Panc1 (cell line): ENCODE measurements around the gene CDKAL1. TPM values are rescaled to one million over a fixed set of nuclear protein-coding genes. Genes with fewer than 3 reads are reported as not detected.

ENCODE experiments used
- ATAC-seq: fragments of 200-7000 bp; cut with Tn5 transposase; 2 replicates; pipeline ENCODE4 v1.9.1; 2020; ENCODE audit warnings: mild to moderate bottlenecking, moderate library complexity
- BruUV-seq: library from RNA; stranded (reverse); fragments of 400-500 nt; replicated peaks from 2 replicates; lab custom pipeline; 2021; lab: Mats Ljungman, UMichigan
- CTCF ChIA-PET: fragments of 300-600 bp; sonication (Branson Sonifier 250); formaldehyde crosslinking; loops from one replicate; lab custom pipeline; 2022; ENCODE audit warnings: antibody characterized with exemption; lab: Charles Lee
- POLR2A ChIA-PET: fragments of 300-600 bp; sonication (Branson Sonifier 250); formaldehyde crosslinking; loops from one replicate; lab custom pipeline; 2022; ENCODE audit warnings: antibody characterized with exemption; lab: Charles Lee
- DNase-seq: peaks from one replicate; pipeline ENCODE4 v3.0.0-alpha.2; 2010; ENCODE audit warnings: low read depth, low spot score
- H3K27ac ChIP-seq: 2 replicates; pipeline ENCODE4 v1.5.1; 2011; ENCODE audit warnings: mild to moderate bottlenecking, low read length, inconsistent platforms
- H3K27me3 ChIP-seq: fragments of 200-500 bp; sonication (Bioruptor generic); 2 replicates; pipeline ENCODE4 v1.6.0; 2014; ENCODE audit warnings: low read length, inconsistent platforms; ENCODE audit not compliant: control insufficient read depth, insufficient read depth
- H3K36me3 ChIP-seq: fragments of 200-500 bp; sonication (Bioruptor generic); 2 replicates; pipeline ENCODE4 v1.5.1; 2014; ENCODE audit warnings: inconsistent platforms, mild to moderate bottlenecking, low read length, moderate library complexity; ENCODE audit not compliant: control insufficient read depth, insufficient read depth
- H3K4me1 ChIP-seq: 2 replicates; pipeline ENCODE4 v1.5.1; 2011; ENCODE audit warnings: inconsistent platforms, mild to moderate bottlenecking, low read length, moderate library complexity; ENCODE audit not compliant: control insufficient read depth, insufficient read depth
- H3K4me3 ChIP-seq, 2 experiments: 2 replicates each; pipeline ENCODE4 v1.5.1; 2011 to 2012; ENCODE audit warnings: low read depth in 2 of 2, low read length in 2 of 2, mild to moderate bottlenecking in 2 of 2, inconsistent platforms in 1 of 2, moderate library complexity in 1 of 2
- H3K9me3 ChIP-seq: fragments of 200-500 bp; sonication (Bioruptor generic); 2 replicates; pipeline ENCODE4 v1.5.1; 2014; ENCODE audit warnings: low read depth, mild to moderate bottlenecking, inconsistent platforms, low read length, moderate library complexity; ENCODE audit not compliant: control insufficient read depth, insufficient read depth
- POLR2AphosphoS5 ChIP-seq: IDR thresholded peaks from 2 replicates; pipeline ENCODE4 v1.6.1; 2012; ENCODE audit warnings: mild to moderate bottlenecking, low read depth, low read length, moderate library complexity
- REST ChIP-seq, 2 experiments: IDR thresholded peaks; 2 replicates each; pipeline ENCODE4 v1.6.1; 2011 to 2012; ENCODE audit warnings: low read depth in 2 of 2, control low read depth in 1 of 2, low read length in 1 of 2, mild to moderate bottlenecking in 1 of 2, moderate library complexity in 1 of 2; ENCODE audit not compliant: insufficient read depth in 1 of 2
- SIN3A ChIP-seq: IDR thresholded peaks from 2 replicates; pipeline ENCODE4 v1.6.1; 2012; ENCODE audit warnings: low read depth, mild to moderate bottlenecking, low read length, moderate library complexity, borderline replicate concordance; ENCODE audit not compliant: insufficient read depth
- TCF7L2 ChIP-seq: IDR thresholded peaks from 2 replicates; pipeline ENCODE4 v1.6.1; 2011; ENCODE audit warnings: mild to moderate bottlenecking, low read depth, low read length, inconsistent platforms
- in situ Hi-C: cut with HindIII; loops from 2 replicates; pipeline ENCODE4 v1.10.0; 2016; ENCODE audit warnings: low sequenced_read_pairs, low pct_unique_long_range_greater_than_20kb
- intact Hi-C: fragments of 100-400 bp; cut with micrococcal nuclease; formaldehyde crosslinking; loops from one replicate; pipeline ENCODE4 v1.10.0; 2022; ENCODE audit not compliant: unreplicated experiment
- total RNA-seq: library from RNA; stranded (reverse); gene quantifications from one replicate; pipeline ENCODE4 v1.2.1, GENCODE V29; 2021; ENCODE audit not compliant: unreplicated experiment
- TF ChIP-seq, protein P1 (sequence below): fragments of 450-650 bp; IDR thresholded peaks from 2 replicates; pipeline ENCODE4 v1.5.1; 2017; ENCODE audit warnings: mild to moderate bottlenecking

The CDKAL1 gene
- total RNA-seq, 1 experiment from 2014 or later: 14.5 TPM

GRCh38 chr6:20538131-20538662 is 3.9 kb downstream of the CDKAL1 start:
- no peaks in the 10 kb centered on the region for H3K9me3 ChIP-seq
- TF ChIP-seq REST (IDR thresholded peaks at IDR 0.05; ENCODE audit: insufficient read depth in 1 of 2, low read depth in 2 of 2, low read length in 1 of 2): no peak
- TF ChIP-seq, protein P1, sequence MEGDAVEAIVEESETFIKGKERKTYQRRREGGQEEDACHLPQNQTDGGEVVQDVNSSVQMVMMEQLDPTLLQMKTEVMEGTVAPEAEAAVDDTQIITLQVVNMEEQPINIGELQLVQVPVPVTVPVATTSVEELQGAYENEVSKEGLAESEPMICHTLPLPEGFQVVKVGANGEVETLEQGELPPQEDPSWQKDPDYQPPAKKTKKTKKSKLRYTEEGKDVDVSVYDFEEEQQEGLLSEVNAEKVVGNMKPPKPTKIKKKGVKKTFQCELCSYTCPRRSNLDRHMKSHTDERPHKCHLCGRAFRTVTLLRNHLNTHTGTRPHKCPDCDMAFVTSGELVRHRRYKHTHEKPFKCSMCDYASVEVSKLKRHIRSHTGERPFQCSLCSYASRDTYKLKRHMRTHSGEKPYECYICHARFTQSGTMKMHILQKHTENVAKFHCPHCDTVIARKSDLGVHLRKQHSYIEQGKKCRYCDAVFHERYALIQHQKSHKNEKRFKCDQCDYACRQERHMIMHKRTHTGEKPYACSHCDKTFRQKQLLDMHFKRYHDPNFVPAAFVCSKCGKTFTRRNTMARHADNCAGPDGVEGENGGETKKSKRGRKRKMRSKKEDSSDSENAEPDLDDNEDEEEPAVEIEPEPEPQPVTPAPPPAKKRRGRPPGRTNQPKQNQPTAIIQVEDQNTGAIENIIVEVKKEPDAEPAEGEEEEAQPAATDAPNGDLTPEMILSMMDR: no peak
- no peak for TF ChIP-seq SIN3A
- TF ChIP-seq POLR2AphosphoS5: no peak
- no peak for TF ChIP-seq TCF7L2
- intact Hi-C loops: no loop called here
- no peak overlapping the region for H3K4me3 ChIP-seq
- H3K27me3 ChIP-seq: no peaks in the 10 kb centered on the region
- peaks cover 15% of the 10 kb centered on the region for H3K4me1 ChIP-seq
- peaks cover 11% of the 10 kb centered on the region; the same call in 1 of the 2 replicates for H3K36me3 ChIP-seq
- ChIA-PET CTCF (no interaction called here), POLR2A (no interaction called here)
- DNase-seq: no peak
- no peak for ATAC-seq
- no peak overlapping the region for H3K27ac ChIP-seq
- BruUV-seq: no TSS peak
- in situ Hi-C loops: no loop called here

DNA sequence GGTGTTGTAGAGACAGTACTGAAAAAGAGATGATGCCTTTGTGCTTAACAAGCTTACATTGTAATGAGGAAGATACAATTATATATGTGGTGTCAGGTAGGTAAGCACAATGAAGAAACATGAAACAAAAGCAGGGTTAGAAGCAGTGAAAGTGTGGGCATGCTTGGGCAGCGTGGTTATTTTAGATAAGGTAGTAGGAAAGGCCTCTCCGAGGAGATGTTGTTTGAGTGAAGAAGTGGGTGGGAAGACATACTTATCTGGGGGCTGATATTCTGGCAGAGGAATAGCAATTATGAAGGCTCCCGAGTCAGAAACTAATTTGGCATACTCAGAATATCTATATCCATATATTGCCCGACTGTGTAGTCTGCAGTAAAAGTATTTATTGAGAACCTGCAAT is 4.7 kb downstream of the CDKAL1 start:
- in situ Hi-C loops (no loop called here), intact Hi-C loops (no loop called here)
- ATAC-seq (no peak), DNase-seq (no peak)
- no TSS peak for BruUV-seq
- ChIA-PET CTCF (no interaction called here), POLR2A (no interaction called here)
- H3K4me3 ChIP-seq: no peak overlapping the region
- H3K9me3 ChIP-seq: no peaks in the 10 kb centered on the region
- no peaks in the 10 kb centered on the region for H3K27me3 ChIP-seq
- TF ChIP-seq TCF7L2 (no peak), SIN3A (no peak), POLR2AphosphoS5 (no peak), REST (IDR thresholded peaks at IDR 0.05; ENCODE audit: insufficient read depth in 1 of 2, low read depth in 2 of 2, low read length in 1 of 2) (no peak)
- TF ChIP-seq, protein P1: no peak
- H3K27ac ChIP-seq: no peak overlapping the region
- peaks cover 11% of the 10 kb centered on the region; the same call in 1 of the 2 replicates for H3K36me3 ChIP-seq
- peaks cover 17% of the 10 kb centered on the region for H3K4me1 ChIP-seq
